SK-N-SH (cell line): Measurements from ENCODE around the gene TBC1D1. TPM values are rescaled to one million over a fixed set of nuclear protein-coding genes. Genes with fewer than 3 reads are reported as not detected.

Experiments used
- CTCF ChIA-PET: fragments of 300-600, 350-600 bp; formaldehyde crosslinking; extraction: SDS; loops from one replicate; lab custom pipeline; 2021; lab: Yijun Ruan, JAX
- POLR2A ChIA-PET: fragments of 350-600 bp; sonication (Branson Sonifier 250); formaldehyde crosslinking; extraction: SDS; loops from one replicate; lab custom pipeline; 2020; ENCODE audit warnings: antibody characterized with exemption, inconsistent platforms; lab: Yijun Ruan, JAX
- DNase-seq: peaks from one replicate; pipeline ENCODE4 v3.0.0; 2012
- H2AFZ ChIP-seq: fragments of 200-600 bp; sonication (generic); 2 replicates; pipeline ENCODE4 v1.8.1; 2016; ENCODE audit warnings: antibody characterized with exemption, mild to moderate bottlenecking, low read depth
- H3F3A ChIP-seq: fragments of 200-600 bp; sonication (generic); replicated peaks from 2 replicates; pipeline ENCODE3; 2016; ENCODE audit warnings: antibody characterized with exemption, mild to moderate bottlenecking; ENCODE audit not compliant: insufficient read depth
- H3K27ac ChIP-seq, 2 experiments: fragments of 200-500 bp in 1 of 2; fragments of 200-600 bp in 1 of 2; sonication (Bioruptor generic) in 1 of 2; sonication (generic), shearing (Covaris generic) in 1 of 2; 2 replicates each; pipeline versions ENCODE4 v1.5.1 to v1.6.1; 2014 to 2016; ENCODE audit warnings: low read depth in 2 of 2, inconsistent platforms in 1 of 2, low read length in 1 of 2, mild to moderate bottlenecking in 1 of 2, mixed read lengths in 1 of 2
- H3K27me3 ChIP-seq: fragments of 200-600 bp; sonication (generic), shearing (Covaris generic); 2 replicates; pipeline ENCODE4 v1.6.1; 2016; ENCODE audit warnings: mixed run types; ENCODE audit not compliant: insufficient read depth
- H3K36me3 ChIP-seq, 2 experiments: fragments of 200-500 bp in 1 of 2; fragments of 200-600 bp in 1 of 2; sonication (Bioruptor generic) in 1 of 2; sonication (generic) in 1 of 2; replicated peaks in 1 of 2; 2 replicates each; pipeline versions ENCODE3 to v1.5.1; 2014 to 2016; ENCODE audit warnings: low read length in 1 of 2, mild to moderate bottlenecking in 1 of 2; ENCODE audit not compliant: insufficient read depth in 2 of 2, control insufficient read depth in 1 of 2
- H3K4me1 ChIP-seq, 2 experiments: fragments of 200-500 bp in 1 of 2; fragments of 200-600 bp in 1 of 2; sonication (Bioruptor generic) in 1 of 2; sonication (generic), shearing (Covaris generic) in 1 of 2; 2 replicates each; pipeline versions ENCODE4 v1.5.1 to v1.6.1; 2014 to 2016; ENCODE audit warnings: low read depth in 1 of 2, low read length in 1 of 2, mixed run types in 1 of 2; ENCODE audit not compliant: insufficient read depth in 2 of 2, control insufficient read depth in 1 of 2
- H3K4me2 ChIP-seq: fragments of 200-600 bp; sonication (generic), shearing (Covaris generic); 2 replicates; pipeline ENCODE4 v1.6.1; 2017; ENCODE audit warnings: mixed run types
- H3K4me3 ChIP-seq, 2 experiments: fragments of 200-500 bp in 1 of 2; fragments of 200-600 bp in 1 of 2; sonication (Bioruptor generic) in 1 of 2; sonication (generic), shearing (Covaris generic) in 1 of 2; 2 replicates each; pipeline versions ENCODE4 v1.5.1 to v1.8.1; 2014 to 2016; ENCODE audit warnings: low read depth in 2 of 2, inconsistent platforms in 1 of 2, low read length in 1 of 2, mild to moderate bottlenecking in 1 of 2, mixed read lengths in 1 of 2, moderate library complexity in 1 of 2
- H3K79me2 ChIP-seq: fragments of 200-600 bp; sonication (generic); 2 replicates; pipeline ENCODE4 v1.8.1; 2017; ENCODE audit warnings: mild to moderate bottlenecking; ENCODE audit not compliant: insufficient read depth
- H3K9ac ChIP-seq: fragments of 200-600 bp; sonication (generic); 2 replicates; pipeline ENCODE4 v1.6.1; 2017; ENCODE audit warnings: mixed run types
- H3K9me2 ChIP-seq: fragments of 200-600 bp; sonication (generic); 2 replicates; pipeline ENCODE4 v1.6.1; 2017; ENCODE audit warnings: mixed run types
- H3K9me3 ChIP-seq: fragments of 200-600 bp; sonication (generic); 2 replicates; pipeline ENCODE4 v1.6.1; 2017; ENCODE audit warnings: mixed run types, mild to moderate bottlenecking, moderate library complexity
- H4K20me1 ChIP-seq: fragments of 200-600 bp; sonication (generic); 2 replicates; pipeline ENCODE4 v1.6.1; 2017; ENCODE audit warnings: mild to moderate bottlenecking, mixed run types; ENCODE audit not compliant: insufficient read depth
- EZH2phosphoT487 ChIP-seq: fragments of 200-600 bp; sonication (generic); IDR thresholded peaks from 2 replicates; pipeline ENCODE4 v1.6.1; 2017; ENCODE audit warnings: low read depth, mixed run types, mild to moderate bottlenecking, antibody characterized with exemption, moderate library complexity, borderline replicate concordance
- FOSL2 ChIP-seq: IDR thresholded peaks from 2 replicates; pipeline ENCODE4 v1.4.0; 2012; ENCODE audit warnings: low read depth, mild to moderate bottlenecking, moderate library complexity, borderline replicate concordance
- FOXM1 ChIP-seq: IDR thresholded peaks from 2 replicates; pipeline ENCODE4 v1.4.0; 2012; ENCODE audit warnings: low read depth, mild to moderate bottlenecking
- GABPA ChIP-seq: IDR thresholded peaks from 2 replicates; pipeline ENCODE4 v1.4.0; 2012; ENCODE audit warnings: low read depth, mild to moderate bottlenecking
- JUND ChIP-seq: IDR thresholded peaks from 2 replicates; pipeline ENCODE4 v1.4.0; 2012
- MAX ChIP-seq: IDR thresholded peaks from 2 replicates; pipeline ENCODE4 v1.4.0; 2012; ENCODE audit warnings: low read depth
- MEF2A ChIP-seq: IDR thresholded peaks from 2 replicates; pipeline ENCODE4 v1.4.0; 2012; ENCODE audit warnings: low read depth, borderline replicate concordance
- MXI1 ChIP-seq: IDR thresholded peaks from 2 replicates; pipeline ENCODE4 v1.6.1; 2012; ENCODE audit warnings: mild to moderate bottlenecking, low read depth, low read length, improper control_type of control experiment
- NFIC ChIP-seq: IDR thresholded peaks from 2 replicates; pipeline ENCODE4 v1.4.0; 2012; ENCODE audit warnings: borderline replicate concordance
- POLR2AphosphoS5 ChIP-seq: IDR thresholded peaks from 2 replicates; pipeline ENCODE4 v1.6.1; 2012; ENCODE audit warnings: low read depth, low read length
- RAD21 ChIP-seq: IDR thresholded peaks from 2 replicates; pipeline ENCODE4 v1.6.1; 2012; ENCODE audit warnings: mild to moderate bottlenecking, low read length
- RCOR1 ChIP-seq: fragments of 150-350 bp; IDR thresholded peaks from 2 replicates; pipeline ENCODE4 v1.6.1; 2017; ENCODE audit warnings: antibody characterized with exemption, low read length
- REST ChIP-seq: IDR thresholded peaks from 2 replicates; pipeline ENCODE4 v1.6.1; 2012; ENCODE audit warnings: mild to moderate bottlenecking, low read depth, low read length, moderate library complexity
- RFX5 ChIP-seq: IDR thresholded peaks from 2 replicates; pipeline ENCODE4 v1.6.1; 2012; ENCODE audit warnings: mild to moderate bottlenecking, improper control_type of control experiment, low read length
- SIN3A ChIP-seq: IDR thresholded peaks from 2 replicates; pipeline ENCODE4 v1.6.1; 2012; ENCODE audit warnings: low read depth, mild to moderate bottlenecking, low read length, moderate library complexity, borderline replicate concordance
- TAF1 ChIP-seq: IDR thresholded peaks from 2 replicates; pipeline ENCODE4 v1.6.1; 2012; ENCODE audit warnings: low read depth, mild to moderate bottlenecking, low read length, moderate library complexity, borderline replicate concordance
- TCF12 ChIP-seq: IDR thresholded peaks from 2 replicates; pipeline ENCODE4 v1.4.0; 2012
- TEAD4 ChIP-seq: IDR thresholded peaks from 2 replicates; pipeline ENCODE4 v1.4.0; 2012; ENCODE audit warnings: mild to moderate bottlenecking, borderline replicate concordance; ENCODE audit not compliant: insufficient read depth
- USF1 ChIP-seq: IDR thresholded peaks from 2 replicates; pipeline ENCODE4 v1.4.0; 2012; ENCODE audit warnings: low read depth, borderline replicate concordance
- USF2 ChIP-seq: fragments of 150-350 bp; IDR thresholded peaks from 2 replicates; pipeline ENCODE4 v1.6.1; 2017; ENCODE audit warnings: antibody characterized with exemption, low read length, low read depth, borderline replicate concordance
- YY1 ChIP-seq: IDR thresholded peaks from 2 replicates; pipeline ENCODE4 v1.4.0; 2012; ENCODE audit warnings: low read depth, mild to moderate bottlenecking
- ZBTB33 ChIP-seq: IDR thresholded peaks from 2 replicates; pipeline ENCODE4 v1.4.0; 2012; ENCODE audit warnings: low read depth, borderline replicate concordance
- WGBS: methylation state at CpG from one replicate; pipeline ENCODE4 v1.1.6; 2017; ENCODE audit warnings: low lambda C conversion rate; 5-methylcytosine and 5-hydroxymethylcytosine counted together
- polyA plus RNA-seq, 3 experiments: library from polyadenylated mRNA; depleted of rRNA; stranded (reverse); fragments of >200 nt; gene quantifications; 2 replicates each; pipeline ENCODE4 v1.2.3, GENCODE V29; 2012

TBC1D1 gene
- polyA plus RNA-seq, 1 of the 3 experiments (the other 2 are of a cell fraction): 29.8 TPM

GRCh38 chr4:37918653-37919052, 27.8 kb downstream of the TBC1D1 start:
- Histone ChIP-seq H3K27ac (no peak overlapping the region), H3K4me1 (no peaks in the 10 kb centered on the region), H3K79me2 (no peaks in the 10 kb centered on the region), H2AFZ (no peak overlapping the region), H4K20me1 (no peaks in the 10 kb centered on the region), H3K9me3 (no peaks in the 10 kb centered on the region), H3F3A (no peaks in the 10 kb centered on the region), H3K9ac (no peak overlapping the region), H3K27me3 (peaks cover 15% of the 10 kb centered on the region), H3K36me3 (no peaks in the 10 kb centered on the region), H3K4me3 (no peak overlapping the region), H3K9me2 (no peaks in the 10 kb centered on the region), H3K4me2 (no peak overlapping the region)
- no peak for DNase-seq
- ChIA-PET CTCF (no interaction called here), POLR2A (no interaction called here)
- TF ChIP-seq YY1 (no peak), TEAD4 (no peak), MXI1 (no peak), USF1 (no peak), SIN3A (no peak), GABPA (no peak), RFX5 (no peak), FOXM1 (no peak), MAX (no peak), POLR2AphosphoS5 (no peak), JUND (no peak), USF2 (no peak), RAD21 (no peak), MEF2A (no peak), ZBTB33 (no peak), TCF12 (no peak)
- WGBS: 60% methylated on average over 3 of the region's 3 CpGs

GRCh38 chr4:37922328-37922727, 31.4 kb downstream of the TBC1D1 start:
- Histone ChIP-seq H3K9me2 (no peaks in the 10 kb centered on the region), H3F3A (no peaks in the 10 kb centered on the region), H3K27me3 (peaks cover 17% of the 10 kb centered on the region), H3K4me3 (no peak overlapping the region), H3K4me2 (no peak overlapping the region), H4K20me1 (no peaks in the 10 kb centered on the region), H3K79me2 (no peaks in the 10 kb centered on the region), H3K36me3 (no peaks in the 10 kb centered on the region), H3K27ac (no peak overlapping the region), H2AFZ (no peak overlapping the region), H3K9ac (no peak overlapping the region), H3K4me1 (no peaks in the 10 kb centered on the region), H3K9me3 (no peaks in the 10 kb centered on the region)
- DNase-seq: no peak
- ChIA-PET POLR2A (no interaction called here), CTCF (interaction anchor here (1.4 kb wide), 1 partner anchor 31 kb away, joined by 3 read pairs; the partner anchor contains the start of gene TBC1D1)
- WGBS: 39% methylated on average over 4 of the region's 4 CpGs
- no peak for TF ChIP-seq RCOR1
- no peak for TF ChIP-seq TAF1
- TF ChIP-seq TCF12: no peak
- TF ChIP-seq USF1: no peak
- TF ChIP-seq FOXM1: no peak
- no peak for TF ChIP-seq EZH2phosphoT487
- TF ChIP-seq NFIC: no peak
- TF ChIP-seq RFX5: no peak
- no peak for TF ChIP-seq FOSL2
- no peak for TF ChIP-seq REST
